ENCODE results near the gene CDH1.
"Not testable (repeated sequence)": the region's sequence is repeated elsewhere in the genome, so short reads cannot be mapped to it uniquely, and the experiment has no call there.

CDH1 gene

GRCh38 chr16:68792465-68793324 is 55.6 kb downstream of the CDH1 start:
- no peak for DNase-seq

GRCh38 chr16:68793401-68793857 is 56.3 kb downstream of the CDH1 start:
- no peak for DNase-seq

- DNase-seq = peak; percentile 19
Observed at GRCh38 chr16:68798398-68798797, 61.3 kb downstream of the CDH1 start.

GRCh38 chr16:68800257-68800875 is 63.3 kb downstream of the CDH1 start:
- DNase-seq = peak; percentile 30

GRCh38 chr16:68802190-68802589 is 65.1 kb downstream of the CDH1 start:
- DNase-seq = no peak

- no peak for DNase-seq
Observed at GRCh38 chr16:68806422-68806821, 69.3 kb downstream of the CDH1 start.

GRCh38 chr16:68806981-68807380 is 69.9 kb downstream of the CDH1 start:
- no peak for DNase-seq

GRCh38 chr16:68814516-68814915 is 77.4 kb downstream of the CDH1 start:
- DNase-seq = no peak

- no peak for DNase-seq
Observed at GRCh38 chr16:68823401-68824135, 86.5 kb downstream of the CDH1 start.

GRCh38 chr16:68825427-68825826 is 88.3 kb downstream of the CDH1 start:
- DNase-seq = no peak

- no peak for DNase-seq
Observed at GRCh38 chr16:68826652-68827051, 89.6 kb downstream of the CDH1 start.

GRCh38 chr16:68833251-68833650 is 96.2 kb downstream of the CDH1 start:
- no peak for DNase-seq

GRCh38 chr16:68834550-68834949 is 97.5 kb downstream of the CDH1 start:
- no peak for DNase-seq

- no peak for DNase-seq
Observed at GRCh38 chr16:68835970-68836369, 98.9 kb downstream of the CDH1 start.

GRCh38 chr16:68839831-68840230 is 102.7 kb downstream of the CDH1 start:
- DNase-seq = no peak

GRCh38 chr16:68842964-68843481 is 105.9 kb downstream of the CDH1 start:
- not testable (repeated sequence) for DNase-seq

GRCh38 chr16:68843482-68844210 is 106.6 kb downstream of the CDH1 start, which contains the start of gene TANGO6:
TSS of gene TANGO6 (plus strand) at chr16:68843531. CDS start at chr16:68843618, 87 bp downstream.
- DNase-seq = peak; percentile 27

- no peak for DNase-seq
Observed at GRCh38 chr16:68844211-68844564, 107.1 kb downstream of the CDH1 start.

- DNase-seq = no peak
Observed at GRCh38 chr16:68848786-68849185, 111.7 kb downstream of the CDH1 start.

- no peak for DNase-seq
Observed at GRCh38 chr16:68850481-68850880, 113.4 kb downstream of the CDH1 start.

GRCh38 chr16:68851601-68852000 is 114.5 kb downstream of the CDH1 start:
- no peak for DNase-seq

GRCh38 chr16:68857479-68857878 is 120.4 kb downstream of the CDH1 start:
- no peak for DNase-seq

GRCh38 chr16:68859828-68860227 is 122.7 kb downstream of the CDH1 start:
- DNase-seq = no peak
